22Rv1 (cell line): ENCODE data around the gene SEC14L2.

Experiments
- ZFX ChIP-seq: fragments of 450-650 bp; IDR thresholded peaks from 2 replicates; pipeline ENCODE4 v1.6.1; 2017; ENCODE audit warnings: antibody characterized with exemption, borderline replicate concordance
- TF ChIP-seq, protein P1 (sequence below): fragments of 450-650 bp; IDR thresholded peaks from 2 replicates; pipeline ENCODE4 v1.5.1; 2017; ENCODE audit warnings: mild to moderate bottlenecking

DNA sequence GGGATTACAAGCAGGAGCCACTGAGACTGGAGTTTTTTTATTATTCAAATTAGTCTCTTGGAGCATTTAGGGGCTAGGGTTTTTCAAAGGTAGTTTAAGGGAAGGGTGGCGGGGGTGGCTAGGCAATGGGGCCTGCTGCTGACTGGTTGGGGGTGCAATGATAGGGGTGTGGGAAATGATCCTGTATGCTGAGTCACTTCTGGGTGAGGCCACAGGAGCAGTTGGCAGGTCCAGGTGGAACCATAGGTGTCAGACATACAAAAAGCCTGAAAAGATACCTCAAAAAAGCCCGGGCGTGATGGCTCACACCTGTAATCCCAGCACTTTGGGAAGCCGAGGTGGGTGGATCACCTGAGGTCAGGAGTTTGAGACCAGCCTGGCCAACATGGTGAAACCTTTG is 42.4 kb downstream of the SEC14L2 start:
- TF ChIP-seq, protein P1, sequence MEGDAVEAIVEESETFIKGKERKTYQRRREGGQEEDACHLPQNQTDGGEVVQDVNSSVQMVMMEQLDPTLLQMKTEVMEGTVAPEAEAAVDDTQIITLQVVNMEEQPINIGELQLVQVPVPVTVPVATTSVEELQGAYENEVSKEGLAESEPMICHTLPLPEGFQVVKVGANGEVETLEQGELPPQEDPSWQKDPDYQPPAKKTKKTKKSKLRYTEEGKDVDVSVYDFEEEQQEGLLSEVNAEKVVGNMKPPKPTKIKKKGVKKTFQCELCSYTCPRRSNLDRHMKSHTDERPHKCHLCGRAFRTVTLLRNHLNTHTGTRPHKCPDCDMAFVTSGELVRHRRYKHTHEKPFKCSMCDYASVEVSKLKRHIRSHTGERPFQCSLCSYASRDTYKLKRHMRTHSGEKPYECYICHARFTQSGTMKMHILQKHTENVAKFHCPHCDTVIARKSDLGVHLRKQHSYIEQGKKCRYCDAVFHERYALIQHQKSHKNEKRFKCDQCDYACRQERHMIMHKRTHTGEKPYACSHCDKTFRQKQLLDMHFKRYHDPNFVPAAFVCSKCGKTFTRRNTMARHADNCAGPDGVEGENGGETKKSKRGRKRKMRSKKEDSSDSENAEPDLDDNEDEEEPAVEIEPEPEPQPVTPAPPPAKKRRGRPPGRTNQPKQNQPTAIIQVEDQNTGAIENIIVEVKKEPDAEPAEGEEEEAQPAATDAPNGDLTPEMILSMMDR: no peak
- TF ChIP-seq ZFX: no peak
